ENCODE results near the gene RINT1.

The RINT1 gene

DNA sequence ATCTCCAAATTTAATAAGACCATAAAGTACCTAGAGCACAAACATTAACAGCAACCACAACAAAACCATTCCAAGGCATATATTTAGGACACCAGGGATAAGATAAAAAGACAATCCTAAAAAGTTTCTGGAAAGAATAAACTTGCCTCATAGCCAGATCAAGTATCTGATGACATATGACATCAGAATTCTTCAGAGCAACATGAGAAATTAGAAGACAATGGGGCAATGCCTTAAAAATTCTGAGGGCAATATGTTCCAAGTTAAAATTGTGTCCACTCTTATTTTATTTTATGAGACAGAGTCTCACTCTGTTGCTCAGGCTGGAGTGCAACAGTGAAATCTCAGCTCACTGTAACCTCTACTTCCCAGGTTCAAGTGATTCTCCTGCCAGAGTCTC is 46.5 kb downstream of the RINT1 start:
- Histone ChIP-seq H4K20me1 (ENCODE audit: insufficient read depth, low read length) (no peaks in the 10 kb centered on the region), H3K36me3 (replicated peaks; ENCODE audit: low read depth, low read length) (no peaks in the 10 kb centered on the region), H3K79me2 (ENCODE audit: low read length) (no peaks in the 10 kb centered on the region), H3K9ac (ENCODE audit: low read length) (no peak overlapping the region), H2AFZ (ENCODE audit: low read depth, low read length) (no peak overlapping the region), H3K4me1 (ENCODE audit: low read length) (peaks cover 4% of the 10 kb centered on the region; the same call in 1 of the 2 replicates), H3K27ac (ENCODE audit: low read length) (no peak overlapping the region), H3K9me3 (ENCODE audit: insufficient read depth, low read length) (no peaks in the 10 kb centered on the region), H3K4me2 (ENCODE audit: low read length) (no peak overlapping the region), H3K4me3 (ENCODE audit: low read length) (no peak overlapping the region), H3K27me3 (ENCODE audit: low read depth, low read length) (no peaks in the 10 kb centered on the region)
- TF ChIP-seq EZH2phosphoT487 (IDR thresholded peaks at IDR 0.05; ENCODE audit: low read depth) = no peak
- TF ChIP-seq, protein P1, sequence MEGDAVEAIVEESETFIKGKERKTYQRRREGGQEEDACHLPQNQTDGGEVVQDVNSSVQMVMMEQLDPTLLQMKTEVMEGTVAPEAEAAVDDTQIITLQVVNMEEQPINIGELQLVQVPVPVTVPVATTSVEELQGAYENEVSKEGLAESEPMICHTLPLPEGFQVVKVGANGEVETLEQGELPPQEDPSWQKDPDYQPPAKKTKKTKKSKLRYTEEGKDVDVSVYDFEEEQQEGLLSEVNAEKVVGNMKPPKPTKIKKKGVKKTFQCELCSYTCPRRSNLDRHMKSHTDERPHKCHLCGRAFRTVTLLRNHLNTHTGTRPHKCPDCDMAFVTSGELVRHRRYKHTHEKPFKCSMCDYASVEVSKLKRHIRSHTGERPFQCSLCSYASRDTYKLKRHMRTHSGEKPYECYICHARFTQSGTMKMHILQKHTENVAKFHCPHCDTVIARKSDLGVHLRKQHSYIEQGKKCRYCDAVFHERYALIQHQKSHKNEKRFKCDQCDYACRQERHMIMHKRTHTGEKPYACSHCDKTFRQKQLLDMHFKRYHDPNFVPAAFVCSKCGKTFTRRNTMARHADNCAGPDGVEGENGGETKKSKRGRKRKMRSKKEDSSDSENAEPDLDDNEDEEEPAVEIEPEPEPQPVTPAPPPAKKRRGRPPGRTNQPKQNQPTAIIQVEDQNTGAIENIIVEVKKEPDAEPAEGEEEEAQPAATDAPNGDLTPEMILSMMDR (IDR thresholded peaks at IDR 0.05; ENCODE audit: low read depth, low read length) = no peak

DNA sequence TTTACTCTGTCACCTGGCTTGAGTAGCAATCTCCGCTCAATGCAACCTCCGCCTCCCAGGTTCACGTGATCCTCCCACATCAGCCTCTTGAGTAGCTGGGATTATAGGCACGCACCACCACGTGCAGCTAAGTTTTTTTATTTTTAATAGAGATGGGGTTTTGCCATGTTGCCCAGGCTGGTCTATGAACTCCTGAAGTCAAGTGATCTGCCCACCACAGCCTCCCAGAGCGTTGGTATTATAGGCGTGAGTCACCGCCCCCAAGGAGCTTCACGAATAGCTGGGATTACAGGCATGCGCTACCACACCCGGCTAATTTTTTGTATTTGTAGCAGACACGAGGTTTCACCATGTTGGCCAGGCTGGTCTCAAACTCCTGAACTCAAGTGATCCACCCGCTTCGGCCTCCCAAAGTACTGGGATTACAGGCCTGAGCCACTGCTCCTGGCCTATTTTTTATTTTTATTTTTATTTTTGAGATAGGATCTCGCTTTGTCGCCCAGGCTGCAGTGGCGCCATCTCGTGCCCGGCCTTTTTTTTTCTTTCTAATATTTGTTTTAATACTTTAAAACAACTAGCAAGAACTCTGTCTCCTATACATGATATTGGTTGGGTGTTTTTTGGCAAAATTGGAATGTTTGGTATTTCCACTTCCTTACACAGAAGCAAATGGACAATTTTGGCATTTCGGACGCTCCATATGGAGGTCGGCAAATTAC is 48.2 kb downstream of the RINT1 start:
- Histone ChIP-seq H3K4me3 (ENCODE audit: low read length) (peak overlapping the region; percentile 90), H3K79me2 (ENCODE audit: low read length) (no peaks in the 10 kb centered on the region), H4K20me1 (ENCODE audit: insufficient read depth, low read length) (no peaks in the 10 kb centered on the region), H3K9me3 (ENCODE audit: insufficient read depth, low read length) (no peaks in the 10 kb centered on the region), H3K9ac (ENCODE audit: low read length) (no peak overlapping the region), H3K27me3 (ENCODE audit: low read depth, low read length) (no peaks in the 10 kb centered on the region), H2AFZ (ENCODE audit: low read depth, low read length) (no peak overlapping the region), H3K36me3 (replicated peaks; ENCODE audit: low read depth, low read length) (no peaks in the 10 kb centered on the region), H3K27ac (ENCODE audit: low read length) (no peak overlapping the region), H3K4me1 (ENCODE audit: low read length) (peaks cover 4% of the 10 kb centered on the region; the same call in 1 of the 2 replicates), H3K4me2 (ENCODE audit: low read length) (peak overlapping the region; percentile 88)
- TF ChIP-seq, protein P1 (IDR thresholded peaks at IDR 0.05; ENCODE audit: low read depth, low read length) = peak; percentile 29
- no peak for TF ChIP-seq EZH2phosphoT487 (IDR thresholded peaks at IDR 0.05; ENCODE audit: low read depth)

DNA sequence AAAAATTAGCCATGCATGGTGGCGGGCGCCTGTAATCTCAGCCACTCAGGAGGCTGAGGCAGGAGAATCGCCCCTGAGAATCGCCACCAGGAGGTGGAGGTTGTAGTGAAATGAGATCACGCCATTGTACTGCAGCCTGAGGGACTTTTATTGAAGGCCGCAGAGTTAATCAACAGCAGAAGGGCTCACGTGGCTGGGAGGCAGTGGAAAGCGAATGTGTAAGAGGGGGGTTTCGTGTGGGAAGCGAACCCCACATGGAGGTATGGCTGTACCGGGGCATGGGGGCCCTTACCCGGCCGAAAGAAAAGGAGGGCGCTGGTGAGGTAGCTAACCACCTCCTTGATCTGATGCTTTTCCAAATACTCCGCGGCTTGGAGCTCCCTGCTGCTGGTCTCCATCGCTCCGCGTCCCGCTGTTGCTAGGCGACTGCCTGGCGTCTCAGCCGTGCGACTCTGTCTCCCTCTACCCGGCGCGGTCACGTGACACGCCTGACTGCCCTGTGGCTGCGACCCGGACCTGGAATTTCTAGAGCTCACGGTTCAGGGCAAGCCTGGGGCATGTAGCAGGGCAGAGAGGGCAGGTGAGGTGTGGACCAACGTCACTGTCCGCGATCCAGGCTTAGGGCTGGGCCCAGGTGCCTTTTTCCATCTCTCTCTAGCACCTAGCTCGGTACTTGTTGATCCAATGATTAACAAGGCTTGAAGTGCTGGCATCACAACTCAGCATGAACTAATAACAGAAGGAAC is 49.2 kb downstream of the RINT1 start, which contains the start of gene EFCAB10:
TSS of gene EFCAB10 (minus strand) at position 428 of the 746 bp plus-strand sequence. CDS start at position 398, 30 bp downstream.
- peak within 1 kb of the TSS; percentile 98 for H2AFZ ChIP-seq (ENCODE audit: low read depth, low read length)
- no peaks in the 10 kb centered on the region for H3K9me3 ChIP-seq (ENCODE audit: insufficient read depth, low read length)
- H3K9ac ChIP-seq (ENCODE audit: low read length) = peak within 1 kb of the TSS; percentile 51
- H3K4me1 ChIP-seq (ENCODE audit: low read length) = peaks cover 4% of the 10 kb centered on the region; the same call in 1 of the 2 replicates
- peak within 1 kb of the TSS; percentile 88 for H3K4me2 ChIP-seq (ENCODE audit: low read length)
- H3K79me2 ChIP-seq (ENCODE audit: low read length) = no peaks in the 10 kb centered on the region
- H3K4me3 ChIP-seq (ENCODE audit: low read length) = peak within 1 kb of the TSS; percentile 90
- no peak within 1 kb of the TSS for H3K27ac ChIP-seq (ENCODE audit: low read length)
- H3K36me3 ChIP-seq (replicated peaks; ENCODE audit: low read depth, low read length) = no peaks in the 10 kb centered on the region
- H4K20me1 ChIP-seq (ENCODE audit: insufficient read depth, low read length) = no peaks in the 10 kb centered on the region
- TF ChIP-seq EZH2phosphoT487 (IDR thresholded peaks at IDR 0.05; ENCODE audit: low read depth) = no peak
- TF ChIP-seq, protein P1 (IDR thresholded peaks at IDR 0.05; ENCODE audit: low read depth, low read length) = no peak; the same call in 1 of the 2 replicates
- no peaks in the 10 kb centered on the region for H3K27me3 ChIP-seq (ENCODE audit: low read depth, low read length)

DNA sequence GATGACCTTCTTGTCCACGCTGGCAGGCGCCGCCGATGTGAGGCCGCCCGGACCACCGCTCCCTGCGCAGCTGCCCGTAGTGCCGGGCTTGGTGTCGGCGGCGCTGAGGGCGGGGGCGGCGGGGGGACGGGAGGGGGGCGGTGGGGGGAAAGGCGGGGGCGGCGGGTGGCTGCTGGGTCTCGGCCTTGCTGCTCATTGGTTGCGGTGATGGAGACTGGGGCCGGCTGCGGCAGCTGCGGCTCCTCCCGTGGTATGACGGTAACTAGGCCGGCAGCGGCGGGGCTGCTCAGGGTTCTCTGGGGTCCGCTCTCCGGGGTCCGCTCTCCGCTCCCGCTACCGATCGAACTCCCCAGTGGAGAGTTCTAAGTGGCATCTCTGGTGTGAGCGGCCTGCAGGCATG is 51.1 kb downstream of the RINT1 start:
- H3K9ac ChIP-seq (ENCODE audit: low read length) = no peak overlapping the region
- no peaks in the 10 kb centered on the region for H3K9me3 ChIP-seq (ENCODE audit: insufficient read depth, low read length)
- H3K27me3 ChIP-seq (ENCODE audit: low read depth, low read length) = no peaks in the 10 kb centered on the region
- H3K4me2 ChIP-seq (ENCODE audit: low read length) = no peak overlapping the region
- no peak overlapping the region for H3K4me3 ChIP-seq (ENCODE audit: low read length)
- no peak overlapping the region for H3K27ac ChIP-seq (ENCODE audit: low read length)
- no peaks in the 10 kb centered on the region for H4K20me1 ChIP-seq (ENCODE audit: insufficient read depth, low read length)
- H2AFZ ChIP-seq (ENCODE audit: low read depth, low read length) = no peak overlapping the region
- no peaks in the 10 kb centered on the region for H3K79me2 ChIP-seq (ENCODE audit: low read length)
- peaks cover 4% of the 10 kb centered on the region; the same call in 1 of the 2 replicates for H3K4me1 ChIP-seq (ENCODE audit: low read length)
- H3K36me3 ChIP-seq (replicated peaks; ENCODE audit: low read depth, low read length) = no peaks in the 10 kb centered on the region
- TF ChIP-seq, protein P1 (IDR thresholded peaks at IDR 0.05; ENCODE audit: low read depth, low read length) = no peak
- TF ChIP-seq EZH2phosphoT487 (IDR thresholded peaks at IDR 0.05; ENCODE audit: low read depth) = no peak
